HL-60 (cell line): ENCODE data around the gene ACKR4.

Source experiments
- GABPA ChIP-seq: IDR thresholded peaks from 2 replicates; pipeline ENCODE4 v1.6.1; 2012; ENCODE audit warnings: low read depth
- POLR2AphosphoS5 ChIP-seq: IDR thresholded peaks from 2 replicates; pipeline ENCODE4 v1.6.1; 2012; ENCODE audit warnings: low read depth
- TF ChIP-seq, protein P1 (sequence below): IDR thresholded peaks from one replicate; pipeline ENCODE4 v1.5.1; 2011; ENCODE audit warnings: low read length, control low read depth, inconsistent platforms; ENCODE audit not compliant: insufficient read depth
- TF ChIP-seq, protein P2 (sequence below): IDR thresholded peaks from 2 replicates; pipeline ENCODE4 v1.6.1; 2012; ENCODE audit warnings: low read depth; ENCODE audit not compliant: insufficient replicate concordance

DNA sequence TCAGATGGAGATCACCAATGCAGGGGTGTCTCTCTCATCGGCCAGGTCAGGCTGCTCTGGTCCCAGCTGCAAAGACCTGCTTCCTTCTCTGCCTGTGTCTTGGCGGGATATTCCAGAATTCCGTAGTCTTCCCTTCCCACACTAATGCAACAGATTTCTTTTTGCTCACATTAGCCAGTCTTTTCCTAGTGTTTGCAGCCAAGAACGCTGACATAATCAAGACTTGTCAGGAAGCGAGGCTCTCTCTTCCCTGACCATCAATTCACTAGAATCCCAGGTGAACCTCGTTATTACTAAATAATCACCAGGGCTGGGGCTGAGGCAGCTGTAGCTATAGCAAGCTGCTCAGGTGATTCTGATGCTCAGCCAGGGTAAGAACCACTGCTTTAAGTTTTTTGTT lies 43.2 kb upstream of the ACKR4 start:
- TF ChIP-seq, protein P1, sequence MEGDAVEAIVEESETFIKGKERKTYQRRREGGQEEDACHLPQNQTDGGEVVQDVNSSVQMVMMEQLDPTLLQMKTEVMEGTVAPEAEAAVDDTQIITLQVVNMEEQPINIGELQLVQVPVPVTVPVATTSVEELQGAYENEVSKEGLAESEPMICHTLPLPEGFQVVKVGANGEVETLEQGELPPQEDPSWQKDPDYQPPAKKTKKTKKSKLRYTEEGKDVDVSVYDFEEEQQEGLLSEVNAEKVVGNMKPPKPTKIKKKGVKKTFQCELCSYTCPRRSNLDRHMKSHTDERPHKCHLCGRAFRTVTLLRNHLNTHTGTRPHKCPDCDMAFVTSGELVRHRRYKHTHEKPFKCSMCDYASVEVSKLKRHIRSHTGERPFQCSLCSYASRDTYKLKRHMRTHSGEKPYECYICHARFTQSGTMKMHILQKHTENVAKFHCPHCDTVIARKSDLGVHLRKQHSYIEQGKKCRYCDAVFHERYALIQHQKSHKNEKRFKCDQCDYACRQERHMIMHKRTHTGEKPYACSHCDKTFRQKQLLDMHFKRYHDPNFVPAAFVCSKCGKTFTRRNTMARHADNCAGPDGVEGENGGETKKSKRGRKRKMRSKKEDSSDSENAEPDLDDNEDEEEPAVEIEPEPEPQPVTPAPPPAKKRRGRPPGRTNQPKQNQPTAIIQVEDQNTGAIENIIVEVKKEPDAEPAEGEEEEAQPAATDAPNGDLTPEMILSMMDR: no peak
- TF ChIP-seq POLR2AphosphoS5 (no peak), GABPA (no peak)
- TF ChIP-seq, protein P2, sequence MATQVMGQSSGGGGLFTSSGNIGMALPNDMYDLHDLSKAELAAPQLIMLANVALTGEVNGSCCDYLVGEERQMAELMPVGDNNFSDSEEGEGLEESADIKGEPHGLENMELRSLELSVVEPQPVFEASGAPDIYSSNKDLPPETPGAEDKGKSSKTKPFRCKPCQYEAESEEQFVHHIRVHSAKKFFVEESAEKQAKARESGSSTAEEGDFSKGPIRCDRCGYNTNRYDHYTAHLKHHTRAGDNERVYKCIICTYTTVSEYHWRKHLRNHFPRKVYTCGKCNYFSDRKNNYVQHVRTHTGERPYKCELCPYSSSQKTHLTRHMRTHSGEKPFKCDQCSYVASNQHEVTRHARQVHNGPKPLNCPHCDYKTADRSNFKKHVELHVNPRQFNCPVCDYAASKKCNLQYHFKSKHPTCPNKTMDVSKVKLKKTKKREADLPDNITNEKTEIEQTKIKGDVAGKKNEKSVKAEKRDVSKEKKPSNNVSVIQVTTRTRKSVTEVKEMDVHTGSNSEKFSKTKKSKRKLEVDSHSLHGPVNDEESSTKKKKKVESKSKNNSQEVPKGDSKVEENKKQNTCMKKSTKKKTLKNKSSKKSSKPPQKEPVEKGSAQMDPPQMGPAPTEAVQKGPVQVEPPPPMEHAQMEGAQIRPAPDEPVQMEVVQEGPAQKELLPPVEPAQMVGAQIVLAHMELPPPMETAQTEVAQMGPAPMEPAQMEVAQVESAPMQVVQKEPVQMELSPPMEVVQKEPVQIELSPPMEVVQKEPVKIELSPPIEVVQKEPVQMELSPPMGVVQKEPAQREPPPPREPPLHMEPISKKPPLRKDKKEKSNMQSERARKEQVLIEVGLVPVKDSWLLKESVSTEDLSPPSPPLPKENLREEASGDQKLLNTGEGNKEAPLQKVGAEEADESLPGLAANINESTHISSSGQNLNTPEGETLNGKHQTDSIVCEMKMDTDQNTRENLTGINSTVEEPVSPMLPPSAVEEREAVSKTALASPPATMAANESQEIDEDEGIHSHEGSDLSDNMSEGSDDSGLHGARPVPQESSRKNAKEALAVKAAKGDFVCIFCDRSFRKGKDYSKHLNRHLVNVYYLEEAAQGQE: no peak
